ENCODE measurements around the gene ST14.

- TF ChIP-seq CTCF (IDR thresholded peaks at IDR 0.05) (no peak), POLR2AphosphoS5 (IDR thresholded peaks at IDR 0.05) (no peak), EP300 (IDR thresholded peaks at IDR 0.05; ENCODE audit: low read depth) (no peak), POLR2A (IDR thresholded peaks at IDR 0.05) (no peak)
These were observed 31.0 kb upstream of the ST14 start for GRCh38 chr11:130128626-130129025.
